HG02885 (cell line): ENCODE results near the gene MRPL37.
"Not testable (repeated sequence)": the region's sequence is repeated elsewhere in the genome, so short reads cannot be mapped to it uniquely, and the experiment has no call there.

Source experiments
- ATAC-seq: cut with Tn5 transposase; IDR thresholded peaks from one replicate; pipeline ENCODE4 v1.9.1; 2021; ENCODE audit warnings: mild to moderate bottlenecking; ENCODE audit not compliant: unreplicated experiment, poor library complexity

The MRPL37 gene

GRCh38 chr1:54171606-54172005 lies 28.4 kb upstream of the MRPL37 start:
- no peak for ATAC-seq

- no peak for ATAC-seq
Measured at GRCh38 chr1:54172614-54173599, 27.1 kb upstream of the MRPL37 start.

GRCh38 chr1:54173681-54174080 lies 26.3 kb upstream of the MRPL37 start:
- ATAC-seq, result no peak

DNA sequence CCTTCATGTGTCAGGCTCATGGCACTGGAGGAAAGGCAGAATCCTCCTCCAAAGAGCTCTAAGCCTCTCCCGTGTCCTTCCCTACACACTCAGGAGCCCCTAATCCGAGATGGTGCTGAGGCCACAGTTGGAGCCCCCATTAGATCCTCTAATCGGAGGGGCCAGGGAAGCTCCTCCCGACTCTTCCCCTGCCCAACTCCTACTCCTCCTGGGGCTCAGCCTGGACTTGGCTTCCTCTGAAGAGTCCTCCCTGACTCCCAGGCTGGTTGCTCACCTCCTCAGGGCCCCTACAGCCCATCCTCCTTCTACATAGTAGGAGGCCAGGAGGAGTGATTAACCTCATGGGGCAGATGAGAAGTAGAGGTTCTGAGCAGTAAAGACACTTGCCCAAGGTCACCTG lies 25.9 kb upstream of the MRPL37 start:
- no peak for ATAC-seq

DNA sequence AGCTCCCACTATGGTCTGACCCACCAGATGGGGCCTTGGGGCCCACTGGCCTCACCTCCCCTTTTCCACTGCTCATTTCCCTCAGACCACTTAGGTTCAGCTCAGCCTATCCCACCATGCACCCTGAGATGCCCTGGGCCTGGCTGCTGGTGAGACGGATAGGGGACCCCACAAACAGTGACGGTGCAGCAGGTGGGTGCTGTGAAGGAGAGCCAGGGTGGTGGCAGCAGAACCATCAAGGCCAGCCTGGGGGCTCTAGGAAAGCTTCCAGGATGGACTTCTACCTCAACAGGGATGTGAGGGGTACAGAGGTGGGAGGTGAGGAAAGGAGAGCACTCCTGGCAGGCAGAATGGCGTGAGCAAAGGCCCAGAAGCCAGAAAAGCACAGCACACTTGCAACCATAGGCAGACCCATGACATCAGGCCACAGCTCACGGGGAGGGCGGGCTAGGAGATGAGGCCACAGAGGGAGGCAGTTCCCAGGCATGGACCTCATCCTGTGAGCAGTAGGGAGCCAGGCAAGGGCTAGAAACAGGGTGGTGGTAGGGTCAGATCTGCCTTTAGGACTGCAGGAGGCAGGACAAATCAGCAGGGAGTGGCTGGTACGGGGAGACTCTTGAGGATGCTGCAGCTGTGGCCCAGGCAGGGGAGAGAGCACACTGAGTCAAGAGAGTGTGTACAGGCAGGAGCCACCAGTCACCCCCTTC lies 23.2 kb upstream of the MRPL37 start:
- no peak for ATAC-seq

DNA sequence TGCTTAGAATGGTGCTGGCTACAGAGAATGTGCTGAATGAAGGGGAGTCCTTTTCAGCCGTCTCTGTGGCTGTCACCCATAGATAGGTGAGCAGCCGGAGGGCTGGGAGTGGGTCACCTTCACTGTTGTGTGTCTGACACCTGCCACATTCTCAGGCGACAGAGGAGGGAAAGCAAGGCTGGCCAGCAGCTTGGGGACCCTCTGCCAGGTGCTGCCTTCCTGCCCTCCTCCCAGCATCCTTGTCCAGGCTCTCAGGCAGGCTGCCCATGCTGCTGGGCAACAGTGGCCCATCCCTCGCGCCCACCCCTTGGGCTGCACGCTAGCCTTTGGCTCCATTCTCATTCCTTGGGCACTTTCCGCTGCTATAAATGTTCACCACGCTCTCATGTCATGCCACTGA lies 22.2 kb upstream of the MRPL37 start:
- no peak for ATAC-seq

DNA sequence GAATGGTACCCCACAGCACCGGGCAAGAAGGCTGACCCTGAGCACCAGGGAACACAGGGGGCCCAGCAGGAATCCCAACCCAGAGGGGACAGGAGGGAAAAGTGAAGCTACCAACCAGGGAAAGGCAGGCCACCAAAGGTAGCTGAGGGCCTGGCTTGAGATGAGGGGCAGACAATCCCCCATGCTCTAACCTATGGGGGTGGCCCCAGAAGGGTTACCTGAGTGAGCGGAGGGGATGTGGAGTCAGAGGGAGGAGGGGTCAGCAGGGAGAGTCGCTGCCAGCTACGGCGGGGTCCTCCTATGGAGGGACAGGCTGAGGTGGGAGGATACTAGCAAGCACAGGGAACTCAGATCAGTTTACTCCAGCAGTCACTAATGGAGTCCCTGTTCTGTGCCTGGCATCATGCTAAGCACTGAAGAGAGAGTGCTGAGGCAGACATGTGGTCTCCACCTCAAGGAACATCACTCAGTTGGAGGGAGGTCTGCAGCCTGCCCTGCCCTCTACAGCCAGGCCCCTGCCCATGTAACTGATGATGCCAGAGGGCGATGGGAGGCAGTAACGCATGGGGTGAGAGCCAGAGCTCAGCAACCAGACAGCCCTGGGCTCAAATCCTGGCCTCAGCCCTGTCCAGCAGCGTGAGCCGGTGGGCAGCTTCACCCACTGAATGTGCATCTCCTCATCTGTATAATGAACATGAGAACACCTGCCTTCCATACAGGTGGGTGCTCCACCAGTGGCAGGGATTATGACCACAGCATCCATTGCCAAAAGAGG lies 21.5 kb upstream of the MRPL37 start:
- ATAC-seq, result no peak

DNA sequence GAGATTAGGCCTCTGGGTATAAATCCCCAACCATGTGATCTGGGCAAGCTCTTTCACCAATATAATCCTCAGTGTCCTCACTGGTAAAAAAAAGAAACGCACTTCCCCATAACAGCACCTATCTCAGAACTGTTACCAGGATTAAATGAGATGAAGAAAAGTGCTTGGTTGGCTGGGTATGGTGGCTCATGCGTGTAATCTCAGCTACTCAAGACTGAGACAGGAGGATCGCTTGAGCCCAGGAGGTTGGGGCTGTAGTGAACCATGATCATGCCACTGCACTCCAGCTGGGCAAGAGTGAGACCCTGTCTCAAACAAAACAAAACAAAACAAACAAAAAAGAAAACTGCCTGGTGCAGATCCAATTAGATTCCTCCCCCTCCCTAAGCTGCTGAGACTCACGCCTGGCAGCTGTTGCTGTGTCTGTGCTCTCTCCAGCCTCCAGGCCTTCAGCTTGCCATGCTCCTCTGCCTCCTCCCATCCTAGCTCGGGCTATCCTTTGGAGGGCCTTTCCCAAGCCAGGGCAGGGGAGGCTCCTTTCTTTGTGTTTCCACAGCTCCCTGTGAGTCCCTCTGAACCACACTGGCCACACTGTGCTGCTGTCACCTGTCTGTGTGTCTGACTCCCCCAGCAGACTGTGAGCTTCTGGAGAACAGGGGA lies 19.1 kb upstream of the MRPL37 start:
- no peak for ATAC-seq

- ATAC-seq, result no peak
Measured at GRCh38 chr1:54186056-54186455, 13.9 kb upstream of the MRPL37 start.

- no peak for ATAC-seq
Measured at GRCh38 chr1:54188291-54188690, 11.7 kb upstream of the MRPL37 start.

DNA sequence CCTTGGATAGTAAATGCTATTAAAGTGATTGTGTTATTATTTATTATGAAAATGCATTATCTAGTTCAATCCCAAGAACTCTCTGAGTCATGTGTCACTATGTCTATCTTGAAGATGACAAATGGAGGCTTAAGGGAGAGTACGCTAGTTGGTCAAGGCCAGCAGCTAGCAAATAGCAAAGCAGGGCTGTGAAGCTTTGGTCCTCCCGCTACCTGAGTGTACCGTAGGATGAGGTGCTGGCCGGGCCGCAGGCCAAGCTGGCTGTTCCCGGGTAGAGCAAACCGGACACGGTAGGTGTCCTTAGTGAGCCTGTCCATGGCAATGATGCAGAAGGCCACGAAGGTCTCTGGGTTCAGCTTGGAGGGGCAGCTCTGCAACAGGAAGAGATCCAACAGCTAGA lies 9.4 kb upstream of the MRPL37 start:
- ATAC-seq, result no peak

DNA sequence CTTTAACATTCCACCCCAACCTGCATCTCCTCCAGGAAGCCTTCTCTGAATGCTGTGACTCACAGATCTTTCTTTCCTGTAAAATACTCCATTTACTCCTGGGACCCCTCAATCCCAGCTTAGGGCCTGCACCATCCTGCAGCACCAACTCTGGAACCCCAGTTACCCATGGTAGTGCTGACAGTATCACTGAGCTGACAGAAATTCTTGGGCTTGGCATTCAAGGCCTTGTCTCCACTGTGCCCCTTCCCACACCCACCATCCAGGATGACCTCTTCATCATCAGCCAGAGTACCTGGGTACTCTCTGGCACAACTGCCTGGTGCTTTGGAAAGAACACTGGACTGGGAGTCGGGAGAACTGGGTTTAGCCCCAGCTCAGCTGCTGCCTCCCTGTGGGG lies 8.4 kb upstream of the MRPL37 start:
- no peak for ATAC-seq

DNA sequence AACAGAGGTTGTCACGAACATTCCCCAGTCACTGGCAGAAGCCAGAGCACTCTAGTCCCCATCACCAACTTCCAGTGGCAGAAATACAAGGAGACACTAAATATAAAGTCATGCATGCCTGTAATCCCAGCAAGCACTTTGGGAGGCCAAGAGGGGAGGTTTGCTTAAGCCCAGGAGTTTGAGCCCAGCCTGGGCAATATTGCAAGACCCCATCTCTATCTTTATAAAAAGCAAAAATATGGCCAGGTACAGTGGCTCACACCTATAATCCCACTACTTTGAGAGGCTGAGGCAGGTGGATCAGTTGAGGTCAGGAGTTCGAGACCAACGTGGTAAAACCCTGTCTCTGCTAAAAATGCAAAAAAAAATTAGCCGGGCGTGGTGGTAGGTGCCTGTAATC lies 6.5 kb upstream of the MRPL37 start:
- no peak for ATAC-seq

GRCh38 chr1:54199151-54199764 lies 709 bp upstream of the MRPL37 start:
- ATAC-seq, result no peak

DNA sequence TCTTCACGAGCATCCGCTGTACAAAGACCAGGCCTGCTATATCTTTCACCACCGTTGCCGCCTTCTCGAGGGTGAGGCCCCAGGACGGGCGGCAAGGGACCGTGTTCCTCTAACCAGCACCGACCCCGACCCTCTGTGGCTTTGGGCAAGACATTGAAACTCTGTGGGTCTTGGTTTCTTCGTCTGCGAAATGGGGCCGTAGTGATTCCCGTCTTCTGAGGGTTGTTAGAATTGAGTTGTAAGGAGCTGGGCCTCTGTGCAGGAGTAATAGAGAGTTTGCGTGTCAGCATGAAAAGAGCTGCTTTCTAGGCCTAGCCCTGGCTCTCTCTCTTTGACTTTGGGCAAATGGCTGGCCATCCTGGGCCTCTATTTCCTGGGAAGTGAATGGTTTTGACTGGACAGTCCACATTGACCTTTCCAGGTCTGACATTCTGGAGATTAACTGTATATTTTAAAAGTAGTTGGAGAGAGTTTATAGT lies 591 bp downstream of the MRPL37 start:
- ATAC-seq, result peak; percentile 14

DNA sequence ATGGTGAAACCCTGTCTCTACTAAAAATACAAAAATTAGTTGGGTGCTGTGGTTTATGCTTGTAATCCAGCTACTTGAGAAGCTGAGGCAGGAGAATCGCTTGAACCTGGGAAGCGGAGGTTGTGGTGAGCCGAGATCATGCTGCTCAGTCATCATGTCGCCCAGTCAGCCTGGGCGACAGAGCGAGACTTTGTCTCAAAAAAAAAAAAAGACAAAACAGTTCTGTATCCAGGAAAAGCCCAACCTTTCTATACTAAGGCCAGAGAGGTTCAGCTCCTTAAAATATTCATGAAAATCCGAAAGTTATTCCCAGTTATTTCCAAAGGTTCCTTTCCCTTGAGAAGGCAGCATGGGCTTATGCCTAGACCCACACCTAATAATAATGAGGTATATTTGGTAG lies 4.2 kb downstream of the MRPL37 start:
- ATAC-seq, result no peak

DNA sequence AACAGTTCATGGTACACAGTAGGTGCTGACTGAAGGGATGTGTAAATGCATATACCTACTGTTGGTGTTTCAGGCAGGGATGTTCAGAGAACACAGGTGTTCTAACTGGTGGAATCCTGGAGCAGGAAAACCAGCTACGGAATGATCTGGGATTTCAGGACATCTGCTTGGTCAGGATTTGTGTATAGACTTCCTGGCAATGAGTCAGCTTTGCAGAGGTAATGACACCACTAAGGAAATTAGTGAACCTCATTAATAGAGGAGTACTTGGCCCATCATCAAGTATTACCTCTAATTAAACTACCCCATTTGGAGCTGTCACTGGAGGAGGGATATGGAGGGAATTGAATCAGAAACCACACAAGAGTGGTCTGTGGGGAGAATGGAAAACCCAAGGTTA lies 7.3 kb downstream of the MRPL37 start:
- ATAC-seq, result no peak

DNA sequence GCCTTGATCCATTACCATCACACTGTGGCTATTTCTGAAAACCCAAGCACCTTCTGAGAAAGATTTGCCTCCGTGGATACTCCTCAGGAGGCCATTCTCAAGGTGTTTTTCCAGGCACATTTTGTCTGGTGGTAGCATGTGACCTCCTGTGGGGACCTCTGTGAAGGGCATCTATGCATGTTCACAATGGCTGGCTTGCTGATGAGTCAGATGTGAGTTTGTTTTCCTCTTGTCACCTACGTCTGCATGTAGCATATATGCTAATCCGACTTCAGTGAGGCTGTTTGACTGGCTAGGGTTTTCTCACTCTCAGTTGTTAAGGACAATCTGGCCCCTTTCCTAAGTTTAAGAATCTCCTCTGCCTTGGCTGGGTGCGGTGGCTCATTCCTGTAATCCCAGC lies 7.9 kb downstream of the MRPL37 start:
- not testable (repeated sequence) for ATAC-seq

DNA sequence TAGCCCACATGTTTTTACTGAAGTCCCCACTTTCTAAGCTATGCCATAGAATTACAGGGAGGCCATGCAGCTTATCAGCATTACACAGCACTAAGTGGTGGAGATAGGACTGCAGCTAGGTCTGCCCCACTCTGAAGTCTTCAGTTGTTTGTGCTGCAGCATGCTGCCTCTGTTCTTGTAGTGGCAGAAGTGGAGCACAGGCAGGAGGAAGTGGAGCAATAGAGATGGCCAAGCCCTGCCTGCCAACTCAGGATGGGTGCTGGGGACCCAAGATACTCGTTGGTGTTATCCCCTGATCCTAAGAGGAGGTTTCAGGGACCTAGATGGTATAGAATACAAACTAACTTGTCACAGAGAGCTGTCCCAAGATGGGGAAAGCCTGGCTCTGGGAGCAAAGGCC lies 12.9 kb downstream of the MRPL37 start:
- ATAC-seq, result no peak

- ATAC-seq, result no peak
Measured at GRCh38 chr1:54215523-54215922, 15.6 kb downstream of the MRPL37 start.
